Dermis blood vessel endothelial cell (primary cell): ENCODE measurements around the gene ZNF837. TPM values are rescaled to one million over a fixed set of nuclear protein-coding genes. Genes with fewer than 3 reads are reported as not detected.

ENCODE experiments used
- total RNA-seq: library from RNA; depleted of rRNA; stranded (reverse); fragments of >200 nt; gene quantifications from 2 replicates; pipeline ENCODE4 v1.2.3, GENCODE V29; 2014

ZNF837 gene
- total RNA-seq, 1 donor from 2014 or later: 4.1 TPM

Other genes starting within 250 kb of the ZNF837 start
- 13.1 and 14.6 TPM in 2 replicates for gene ZNF329, start 230.2 kb downstream of the ZNF837 start, total RNA-seq
- 21.0 and 21.3 TPM in 2 replicates for gene ZNF274, start 198.0 kb downstream of the ZNF837 start, total RNA-seq
- 57.9 and 67.4 TPM in 2 replicates for gene ZNF544, start 152.1 kb downstream of the ZNF837 start, total RNA-seq
- gene ZNF8, start 102.1 kb downstream of the ZNF837 start, total RNA-seq: 5.6 and 6.1 TPM in 2 replicates
- gene ERVK3-1, start 75.7 kb downstream of the ZNF837 start, total RNA-seq: 24.1 and 31.8 TPM in 2 replicates
- gene ZSCAN22, start 54.0 kb downstream of the ZNF837 start, total RNA-seq: 3.4 and 3.7 TPM in 2 replicates
- gene A1BG, start 27.5 kb downstream of the ZNF837 start, total RNA-seq: 0.37 and 12.4 TPM in 2 replicates
- 1.3 and 2.9 TPM in 2 replicates for gene ZNF497, start 18.3 kb downstream of the ZNF837 start, total RNA-seq
- 1,348 and 2,550 TPM in 2 replicates for gene RPS5, start 6.2 kb upstream of the ZNF837 start, total RNA-seq
- not detected in 2 replicates for gene RNF225, start 14.6 kb upstream of the ZNF837 start, total RNA-seq
- gene ZNF584, start 27.6 kb upstream of the ZNF837 start, total RNA-seq: 8.2 and 12.0 TPM in 2 replicates
- gene ZNF132, start 59.1 kb upstream of the ZNF837 start, total RNA-seq: 7.5 and 7.6 TPM in 2 replicates
- gene ZNF324B, start 70.6 kb upstream of the ZNF837 start, total RNA-seq: 7.8 and 8.2 TPM in 2 replicates
- gene ZNF324, start 86.0 kb upstream of the ZNF837 start, total RNA-seq: 13.1 and 18.5 TPM in 2 replicates
- 7.1 and 7.6 TPM in 2 replicates for gene ZNF446, start 95.3 kb upstream of the ZNF837 start, total RNA-seq
- gene SLC27A5, start 131.0 kb upstream of the ZNF837 start, total RNA-seq: 3.7 and 4.1 TPM in 2 replicates
- gene ZBTB45, start 138.8 kb upstream of the ZNF837 start, total RNA-seq: 6.1 and 9.3 TPM in 2 replicates
- gene TRIM28, start 163.0 kb upstream of the ZNF837 start, total RNA-seq: 259 and 492 TPM in 2 replicates
- 84.6 and 107 TPM in 2 replicates for gene CHMP2A, start 174.1 kb upstream of the ZNF837 start, total RNA-seq
- gene UBE2M, start 177.6 kb upstream of the ZNF837 start, total RNA-seq: 58.9 and 67.6 TPM in 2 replicates
- 14.5 and 15.8 TPM in 2 replicates for gene MZF1, start 192.3 kb upstream of the ZNF837 start, total RNA-seq